Parathyroid adenoma (tissue), 2 donors: ENCODE measurements around the gene MYO5C.

Source experiments
- H2AFZ ChIP-seq: fragments of 300-600 bp; sonication (generic); one replicate; pipeline ENCODE4 v1.7.0; 2017; ENCODE audit warnings: antibody characterized with exemption, mild to moderate bottlenecking
- H3K27ac ChIP-seq: fragments of 300-600 bp; sonication (generic); one replicate; pipeline ENCODE4 v1.7.0; 2017
- H3K27me3 ChIP-seq: fragments of 300-600 bp; sonication (generic); one replicate; pipeline ENCODE4 v1.7.0; 2017; ENCODE audit warnings: low read length; ENCODE audit not compliant: control insufficient read depth, insufficient read depth
- H3K36me3 ChIP-seq: fragments of 300-600 bp; sonication (generic); one replicate; pipeline ENCODE4 v1.7.0; 2017; ENCODE audit warnings: low read length; ENCODE audit not compliant: control insufficient read depth, insufficient read depth
- H3K4me1 ChIP-seq: fragments of 300-600 bp; sonication (generic); one replicate; pipeline ENCODE4 v1.7.0; 2017; ENCODE audit warnings: control low read depth
- H3K4me2 ChIP-seq: fragments of 300-600 bp; sonication (generic); one replicate; pipeline ENCODE4 v1.7.0; 2017; ENCODE audit warnings: low read length
- H3K4me3 ChIP-seq: fragments of 300-600 bp; sonication (generic); one replicate; pipeline ENCODE4 v1.7.0; 2017; ENCODE audit warnings: low read depth, low read length
- H3K79me2 ChIP-seq: fragments of 300-600 bp; sonication (generic); one replicate; pipeline ENCODE4 v1.7.0; 2017; ENCODE audit warnings: control low read depth
- H3K9ac ChIP-seq: fragments of 300-600 bp; sonication (generic); one replicate; pipeline ENCODE4 v1.7.0; 2017; ENCODE audit warnings: mild to moderate bottlenecking
- H3K9me3 ChIP-seq: fragments of 300-600 bp; sonication (generic); one replicate; pipeline ENCODE4 v1.7.0; 2017; ENCODE audit warnings: low read length; ENCODE audit not compliant: control insufficient read depth
- TF ChIP-seq, protein P1 (sequence below): fragments of 300-600 bp; sonication (generic); IDR thresholded peaks from one replicate; pipeline ENCODE4 v1.7.0; 2017; ENCODE audit warnings: antibody characterized with exemption, mild to moderate bottlenecking
- donor health status: primary hyperparathyroidism.

Gene MYO5C

DNA sequence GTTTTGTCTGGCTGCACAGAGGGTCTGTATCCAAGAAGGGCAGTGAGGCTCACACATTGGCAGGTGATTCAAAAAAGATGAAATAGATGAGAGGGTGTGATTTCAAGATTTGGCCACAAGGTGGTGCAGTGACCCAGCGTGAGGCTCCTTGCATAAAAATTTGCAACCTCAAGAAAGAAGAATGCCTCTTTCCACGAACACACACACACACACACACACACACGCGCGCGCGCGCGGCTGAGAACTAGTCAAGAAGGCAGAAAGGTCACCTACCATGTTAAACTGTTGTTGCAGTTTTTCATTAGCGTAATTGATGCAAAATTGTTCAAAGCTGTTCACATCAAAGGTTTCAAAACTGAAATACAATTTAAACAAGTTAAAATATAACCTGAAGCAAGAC, 39.2 kb downstream of the MYO5C start:
- no peak overlapping the region for H3K4me3 ChIP-seq

DNA sequence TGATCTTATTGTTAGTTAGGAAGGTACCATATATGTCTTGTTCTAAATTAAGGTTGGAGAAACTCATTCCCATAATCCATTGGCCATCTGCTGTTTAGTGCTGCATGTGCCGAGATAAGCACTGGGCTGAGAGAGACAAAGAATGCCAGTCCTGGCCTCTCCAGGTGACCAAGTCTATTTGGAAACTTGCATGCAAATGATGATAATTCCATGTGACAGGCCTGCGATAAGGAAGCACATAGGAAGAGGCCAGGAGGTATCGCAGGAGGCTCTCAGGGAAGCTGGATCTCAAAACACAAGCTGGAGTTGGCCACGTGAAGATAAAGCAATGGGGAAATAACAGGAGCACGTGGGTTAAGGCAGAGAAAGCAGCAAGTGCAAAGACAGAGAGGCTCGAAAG, 39.7 kb downstream of the MYO5C start:
- H2AFZ ChIP-seq: no peak overlapping the region
- H3K9me3 ChIP-seq: no peaks in the 10 kb centered on the region
- H3K4me2 ChIP-seq: no peak overlapping the region
- no peaks in the 10 kb centered on the region for H3K4me1 ChIP-seq
- TF ChIP-seq, protein P1, sequence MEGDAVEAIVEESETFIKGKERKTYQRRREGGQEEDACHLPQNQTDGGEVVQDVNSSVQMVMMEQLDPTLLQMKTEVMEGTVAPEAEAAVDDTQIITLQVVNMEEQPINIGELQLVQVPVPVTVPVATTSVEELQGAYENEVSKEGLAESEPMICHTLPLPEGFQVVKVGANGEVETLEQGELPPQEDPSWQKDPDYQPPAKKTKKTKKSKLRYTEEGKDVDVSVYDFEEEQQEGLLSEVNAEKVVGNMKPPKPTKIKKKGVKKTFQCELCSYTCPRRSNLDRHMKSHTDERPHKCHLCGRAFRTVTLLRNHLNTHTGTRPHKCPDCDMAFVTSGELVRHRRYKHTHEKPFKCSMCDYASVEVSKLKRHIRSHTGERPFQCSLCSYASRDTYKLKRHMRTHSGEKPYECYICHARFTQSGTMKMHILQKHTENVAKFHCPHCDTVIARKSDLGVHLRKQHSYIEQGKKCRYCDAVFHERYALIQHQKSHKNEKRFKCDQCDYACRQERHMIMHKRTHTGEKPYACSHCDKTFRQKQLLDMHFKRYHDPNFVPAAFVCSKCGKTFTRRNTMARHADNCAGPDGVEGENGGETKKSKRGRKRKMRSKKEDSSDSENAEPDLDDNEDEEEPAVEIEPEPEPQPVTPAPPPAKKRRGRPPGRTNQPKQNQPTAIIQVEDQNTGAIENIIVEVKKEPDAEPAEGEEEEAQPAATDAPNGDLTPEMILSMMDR: no peak
- H3K27ac ChIP-seq: no peak overlapping the region
- H3K36me3 ChIP-seq: no peaks in the 10 kb centered on the region
- H3K79me2 ChIP-seq: no peaks in the 10 kb centered on the region
- H3K27me3 ChIP-seq: no peaks in the 10 kb centered on the region
- H3K9ac ChIP-seq: no peak overlapping the region
- no peak overlapping the region for H3K4me3 ChIP-seq

More for the DNA sequence above, 39.2 kb downstream of the MYO5C start:
- Histone ChIP-seq H3K4me2 (peak overlapping the region; percentile 35), H2AFZ (no peak overlapping the region), H3K79me2 (no peaks in the 10 kb centered on the region), H3K27ac (no peak overlapping the region), H3K4me1 (no peaks in the 10 kb centered on the region), H3K9ac (no peak overlapping the region), H3K9me3 (no peaks in the 10 kb centered on the region), H3K27me3 (no peaks in the 10 kb centered on the region), H3K36me3 (no peaks in the 10 kb centered on the region)
- TF ChIP-seq, protein P1: peak; percentile 62

DNA sequence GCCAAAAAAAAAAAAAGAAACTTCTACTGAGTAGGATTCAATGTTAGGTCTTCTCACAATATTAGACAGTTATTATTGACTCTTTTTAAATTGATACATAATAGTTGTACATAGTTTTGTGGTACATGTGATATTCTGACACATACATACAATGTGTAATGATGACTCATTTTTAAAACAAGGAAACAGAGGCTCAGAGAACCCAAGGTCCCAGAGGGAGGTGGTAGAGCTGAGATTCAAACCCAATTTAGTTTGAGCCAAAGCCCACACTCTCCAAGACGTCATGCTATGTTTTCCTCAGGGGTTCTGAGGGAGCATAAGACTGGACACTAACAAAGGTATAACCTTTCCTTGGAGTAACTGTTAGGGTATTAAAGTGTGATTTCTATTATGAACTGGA, 40.6 kb downstream of the MYO5C start:
- Histone ChIP-seq H3K4me1 (no peaks in the 10 kb centered on the region), H3K27ac (no peak overlapping the region), H3K4me2 (no peak overlapping the region), H3K27me3 (no peaks in the 10 kb centered on the region), H3K36me3 (no peaks in the 10 kb centered on the region), H3K9ac (no peak overlapping the region), H3K79me2 (no peaks in the 10 kb centered on the region), H2AFZ (no peak overlapping the region), H3K9me3 (no peaks in the 10 kb centered on the region), H3K4me3 (no peak overlapping the region)
- TF ChIP-seq, protein P1: no peak

GRCh38 chr15:52254391-52254790, 41.2 kb downstream of the MYO5C start:
- H3K4me3 ChIP-seq: no peak overlapping the region
- no peaks in the 10 kb centered on the region for H3K9me3 ChIP-seq
- H3K79me2 ChIP-seq: no peaks in the 10 kb centered on the region
- H3K36me3 ChIP-seq: no peaks in the 10 kb centered on the region
- H3K9ac ChIP-seq: no peak overlapping the region
- H3K4me2 ChIP-seq: no peak overlapping the region
- H2AFZ ChIP-seq: no peak overlapping the region
- no peaks in the 10 kb centered on the region for H3K27me3 ChIP-seq
- TF ChIP-seq, protein P1: no peak
- H3K27ac ChIP-seq: no peak overlapping the region
- H3K4me1 ChIP-seq: no peaks in the 10 kb centered on the region

GRCh38 chr15:52252781-52253180, 42.8 kb downstream of the MYO5C start:
- Histone ChIP-seq H2AFZ (no peak overlapping the region), H3K4me3 (no peak overlapping the region), H3K4me2 (no peak overlapping the region), H3K27ac (no peak overlapping the region), H3K36me3 (no peaks in the 10 kb centered on the region), H3K9ac (no peak overlapping the region), H3K27me3 (no peaks in the 10 kb centered on the region), H3K9me3 (no peaks in the 10 kb centered on the region), H3K79me2 (no peaks in the 10 kb centered on the region), H3K4me1 (no peaks in the 10 kb centered on the region)
- TF ChIP-seq, protein P1: no peak
